ENCODE results near the gene COL6A6. TPM values are rescaled to one million over a fixed set of nuclear protein-coding genes. Genes with fewer than 3 reads are reported as not detected.

COL6A6 gene
- total and polyA plus RNA-seq, 9 donors, result 0.13 to 1.0 (median 0.25) TPM

DNA sequence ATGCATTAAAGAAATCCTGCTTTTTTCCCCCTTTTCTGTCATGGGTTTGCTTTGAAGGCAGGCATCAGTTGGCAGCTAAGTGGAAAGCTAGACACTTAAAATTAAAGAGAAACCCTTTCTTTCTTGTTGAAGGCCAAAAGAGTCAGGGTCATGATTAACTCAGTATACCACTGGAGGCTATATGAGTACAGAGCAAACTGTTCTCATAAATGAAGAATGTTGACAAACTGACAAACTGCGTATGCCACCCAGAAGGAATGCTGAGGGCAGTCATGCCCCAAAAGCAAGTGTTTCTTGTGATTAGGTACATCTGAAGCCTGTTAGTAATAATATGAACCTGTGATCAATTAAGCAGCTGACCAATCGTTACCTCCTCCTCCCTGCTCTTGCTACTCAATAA, 43.6 kb upstream of the COL6A6 start:
- TF ChIP-seq POLR2A (IDR thresholded peaks at IDR 0.05) (no peak), EP300 (IDR thresholded peaks at IDR 0.05) (no peak)
- TF ChIP-seq, protein P1, sequence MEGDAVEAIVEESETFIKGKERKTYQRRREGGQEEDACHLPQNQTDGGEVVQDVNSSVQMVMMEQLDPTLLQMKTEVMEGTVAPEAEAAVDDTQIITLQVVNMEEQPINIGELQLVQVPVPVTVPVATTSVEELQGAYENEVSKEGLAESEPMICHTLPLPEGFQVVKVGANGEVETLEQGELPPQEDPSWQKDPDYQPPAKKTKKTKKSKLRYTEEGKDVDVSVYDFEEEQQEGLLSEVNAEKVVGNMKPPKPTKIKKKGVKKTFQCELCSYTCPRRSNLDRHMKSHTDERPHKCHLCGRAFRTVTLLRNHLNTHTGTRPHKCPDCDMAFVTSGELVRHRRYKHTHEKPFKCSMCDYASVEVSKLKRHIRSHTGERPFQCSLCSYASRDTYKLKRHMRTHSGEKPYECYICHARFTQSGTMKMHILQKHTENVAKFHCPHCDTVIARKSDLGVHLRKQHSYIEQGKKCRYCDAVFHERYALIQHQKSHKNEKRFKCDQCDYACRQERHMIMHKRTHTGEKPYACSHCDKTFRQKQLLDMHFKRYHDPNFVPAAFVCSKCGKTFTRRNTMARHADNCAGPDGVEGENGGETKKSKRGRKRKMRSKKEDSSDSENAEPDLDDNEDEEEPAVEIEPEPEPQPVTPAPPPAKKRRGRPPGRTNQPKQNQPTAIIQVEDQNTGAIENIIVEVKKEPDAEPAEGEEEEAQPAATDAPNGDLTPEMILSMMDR (IDR thresholded peaks at IDR 0.05), result no peak
- Histone ChIP-seq H3K27me3 (no peaks in the 10 kb centered on the region), H3K4me1 (ENCODE audit: insufficient read depth) (peaks cover 2% of the 10 kb centered on the region), H3K27ac (no peak overlapping the region), H3K36me3 (no peaks in the 10 kb centered on the region), H3K9me3 (peaks cover 0 to 3% of the 10 kb centered on the region in 2 donors), H3K4me3 (no peak overlapping the region)
- no peak for DNase-seq
- 44 to 68% (median 64%) methylated on average over 2 of the region's 2 CpGs for WGBS, 3 donors
- intact Hi-C loops (cut with DNase I), result no loop called here

DNA sequence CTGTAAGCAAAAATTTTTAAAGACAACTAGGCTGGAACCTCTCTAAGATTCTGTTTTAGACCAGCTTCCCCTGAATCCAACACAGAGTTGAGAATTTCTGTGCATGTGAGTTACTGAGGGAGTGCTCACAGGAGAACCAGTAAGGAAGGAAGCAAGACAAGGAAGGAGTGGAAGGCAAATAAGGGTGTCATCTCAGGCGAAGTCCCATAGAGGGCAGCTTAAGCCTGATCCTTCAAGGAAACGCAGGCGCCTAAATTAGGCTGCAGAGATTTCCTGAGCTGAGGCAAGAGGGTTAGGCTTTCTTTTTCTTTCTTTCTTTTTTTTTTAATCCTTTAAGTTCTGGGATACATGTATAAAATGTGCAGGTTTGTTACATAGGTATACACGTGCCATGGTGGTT, 36.2 kb upstream of the COL6A6 start:
- H3K36me3 ChIP-seq, result no peaks in the 10 kb centered on the region
- 6 to 10% (median 7%) methylated on average over 4 of the region's 4 CpGs for WGBS, 3 donors
- H3K27ac ChIP-seq, result no peak overlapping the region
- intact Hi-C loops (cut with DNase I), result no loop called here
- no peaks in the 10 kb centered on the region for H3K9me3 ChIP-seq
- TF ChIP-seq, protein P1 (IDR thresholded peaks at IDR 0.05), result peak in 1 of 3 donors; percentile 30
- TF ChIP-seq POLR2A (IDR thresholded peaks at IDR 0.05) (no peak), EP300 (IDR thresholded peaks at IDR 0.05) (no peak)
- DNase-seq, result peak; percentile 21 to 48 (median 41)
- no peak overlapping the region for H3K4me3 ChIP-seq
- no peaks in the 10 kb centered on the region for H3K27me3 ChIP-seq
- H3K4me1 ChIP-seq (ENCODE audit: insufficient read depth), result no peaks in the 10 kb centered on the region

DNA sequence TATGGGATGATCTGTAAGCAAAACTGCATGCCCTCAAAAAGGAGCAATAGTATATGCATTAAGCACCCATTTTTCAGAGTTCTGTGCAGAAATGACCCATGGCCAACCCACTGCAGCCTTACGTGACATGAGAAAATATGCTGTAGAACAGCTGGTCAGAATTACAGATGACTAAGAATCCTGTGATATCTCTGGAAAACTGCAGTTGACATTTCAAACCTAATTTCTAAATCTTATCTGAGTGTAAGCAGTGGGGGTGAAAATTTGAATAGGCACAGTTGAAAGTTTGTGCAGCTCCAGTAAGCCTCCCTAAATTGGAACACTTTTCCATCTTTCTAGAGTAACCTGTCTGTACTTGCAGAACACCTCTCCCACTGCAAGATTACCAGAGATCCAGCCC, 28.7 kb upstream of the COL6A6 start:
- H3K4me3 ChIP-seq, result no peak overlapping the region
- WGBS, 3 donors, result 42 to 63% (median 56%) methylated on average over 1 of the region's 1 CpG
- no peak for DNase-seq
- H3K27me3 ChIP-seq, result no peaks in the 10 kb centered on the region
- TF ChIP-seq POLR2A (IDR thresholded peaks at IDR 0.05), result no peak
- TF ChIP-seq EP300 (IDR thresholded peaks at IDR 0.05), result no peak
- TF ChIP-seq, protein P1 (IDR thresholded peaks at IDR 0.05), result no peak
- no peaks in the 10 kb centered on the region for H3K4me1 ChIP-seq (ENCODE audit: insufficient read depth)
- no peaks in the 10 kb centered on the region for H3K9me3 ChIP-seq
- intact Hi-C loops (cut with DNase I), result no loop called here
- no peaks in the 10 kb centered on the region for H3K36me3 ChIP-seq
- no peak overlapping the region for H3K27ac ChIP-seq

DNA sequence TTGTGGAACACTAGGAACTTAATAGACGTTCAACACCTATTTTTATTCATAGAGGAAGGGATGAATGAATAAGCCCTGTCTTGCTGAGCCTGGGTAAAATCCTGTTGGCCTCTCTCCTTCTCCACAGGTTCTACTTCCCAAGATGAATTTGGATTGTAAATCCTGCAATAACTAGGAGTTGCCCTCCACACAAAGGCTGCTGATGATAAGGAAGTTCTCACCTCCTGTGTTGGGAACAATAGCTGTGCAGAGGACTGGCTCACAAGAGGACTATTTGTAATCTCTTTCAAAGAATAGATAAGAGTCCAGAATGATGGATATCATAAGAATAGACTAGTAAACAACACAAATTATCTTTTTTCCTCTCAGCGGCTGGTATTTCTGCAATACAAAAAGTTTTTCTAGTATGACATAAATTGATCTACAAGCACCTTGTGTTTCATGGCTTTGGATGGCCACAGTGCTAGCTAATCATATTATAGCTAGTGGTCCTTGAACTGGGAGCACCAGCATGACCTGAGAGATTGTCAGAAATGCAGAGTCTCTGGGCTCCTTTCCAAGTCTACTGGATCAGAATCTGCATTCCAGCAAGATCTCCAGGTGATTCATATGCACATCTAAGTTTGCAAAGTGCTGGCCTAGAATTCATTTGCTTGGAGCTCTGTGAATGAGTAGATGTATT, 28.1 kb upstream of the COL6A6 start:
- intact Hi-C loops (cut with DNase I), result no loop called here
- H3K4me3 ChIP-seq, result no peak overlapping the region
- WGBS, 3 donors, result 79 to 81% (median 80%) methylated on average over 2 of the region's 2 CpGs
- no peaks in the 10 kb centered on the region for H3K27me3 ChIP-seq
- H3K4me1 ChIP-seq (ENCODE audit: insufficient read depth), result no peaks in the 10 kb centered on the region
- TF ChIP-seq EP300 (IDR thresholded peaks at IDR 0.05) (no peak), POLR2A (IDR thresholded peaks at IDR 0.05) (no peak)
- TF ChIP-seq, protein P1 (IDR thresholded peaks at IDR 0.05), result no peak
- no peak overlapping the region for H3K27ac ChIP-seq
- no peaks in the 10 kb centered on the region for H3K9me3 ChIP-seq
- DNase-seq, result no peak
- no peaks in the 10 kb centered on the region for H3K36me3 ChIP-seq

Data from ovary (tissue), 9 donors.